ENCODE measurements around the gene PAPOLA. TPM values are rescaled to one million over a fixed set of nuclear protein-coding genes. Genes with fewer than 3 reads are reported as not detected.

PAPOLA gene
- total RNA-seq, 1 donor from 2014 or later: 186 TPM

- DNase-seq (ENCODE audit: low spot score in 2 of 2) (no peak), FAIRE-seq (no peak)
These were observed 52.2 kb downstream of the PAPOLA start for GRCh38 chr14:96554315-96554910.

- FAIRE-seq: no peak
These were observed 57.4 kb downstream of the PAPOLA start for GRCh38 chr14:96559571-96559970.

GRCh38 chr14:96564389-96564788, 62.2 kb downstream of the PAPOLA start:
- DNase-seq (ENCODE audit: low spot score in 2 of 2): no peak
- peak; percentile 45 for FAIRE-seq

More at GRCh38 chr14:96559571-96559970, 57.4 kb downstream of the PAPOLA start:
- DNase-seq (ENCODE audit: low spot score in 2 of 2): no peak

GRCh38 chr14:96565811-96566210, 63.6 kb downstream of the PAPOLA start:
- FAIRE-seq: no peak

GRCh38 chr14:96567289-96567899, 65.2 kb downstream of the PAPOLA start:
- no peak for DNase-seq (ENCODE audit: low spot score in 2 of 2)
- no peak for FAIRE-seq

More at GRCh38 chr14:96565811-96566210, 63.6 kb downstream of the PAPOLA start:
- DNase-seq (ENCODE audit: low spot score in 2 of 2): no peak

- DNase-seq (ENCODE audit: low spot score in 2 of 2): no peak
- FAIRE-seq: no peak
These were observed 66.4 kb downstream of the PAPOLA start for GRCh38 chr14:96568621-96569020.

GRCh38 chr14:96571311-96571710, 69.1 kb downstream of the PAPOLA start:
- FAIRE-seq (no peak), DNase-seq (ENCODE audit: low spot score in 2 of 2) (no peak)

- no peak for FAIRE-seq
- no peak for DNase-seq (ENCODE audit: low spot score in 2 of 2)
These were observed 71.4 kb downstream of the PAPOLA start for GRCh38 chr14:96573473-96574100.

- no peak for DNase-seq (ENCODE audit: low spot score in 2 of 2)
- FAIRE-seq: no peak
These were observed 72.0 kb downstream of the PAPOLA start for GRCh38 chr14:96574171-96574632.

GRCh38 chr14:96574633-96575632, 72.8 kb downstream of the PAPOLA start:
- FAIRE-seq (no peak), DNase-seq (ENCODE audit: low spot score in 2 of 2) (no peak)

GRCh38 chr14:96576359-96576758, 74.2 kb downstream of the PAPOLA start:
- FAIRE-seq (no peak), DNase-seq (ENCODE audit: low spot score in 2 of 2) (no peak)

GRCh38 chr14:96576937-96577336, 74.8 kb downstream of the PAPOLA start:
- DNase-seq (ENCODE audit: low spot score in 2 of 2) (no peak), FAIRE-seq (no peak)

- no peak for FAIRE-seq
- DNase-seq (ENCODE audit: low spot score in 2 of 2): no peak
These were observed 76.4 kb downstream of the PAPOLA start for GRCh38 chr14:96578619-96579018.

- DNase-seq (ENCODE audit: low spot score in 2 of 2) (no peak), FAIRE-seq (no peak)
These were observed 77.2 kb downstream of the PAPOLA start for GRCh38 chr14:96579358-96579757.

- FAIRE-seq (no peak), DNase-seq (ENCODE audit: low spot score in 2 of 2) (no peak)
These were observed 77.7 kb downstream of the PAPOLA start for GRCh38 chr14:96579855-96580254.

GRCh38 chr14:96580566-96580965, 78.4 kb downstream of the PAPOLA start:
- DNase-seq (ENCODE audit: low spot score in 2 of 2) (no peak), FAIRE-seq (no peak)

GRCh38 chr14:96581026-96581425, 78.8 kb downstream of the PAPOLA start:
- no peak for FAIRE-seq

GRCh38 chr14:96581902-96582301, 79.7 kb downstream of the PAPOLA start:
- no peak for DNase-seq (ENCODE audit: low spot score in 2 of 2)
- no peak for FAIRE-seq

More at GRCh38 chr14:96581026-96581425, 78.8 kb downstream of the PAPOLA start:
- DNase-seq (ENCODE audit: low spot score in 2 of 2): no peak

- no peak for FAIRE-seq
- no peak for DNase-seq (ENCODE audit: low spot score in 2 of 2)
These were observed 80.3 kb downstream of the PAPOLA start for GRCh38 chr14:96582411-96582961.

GRCh38 chr14:96582995-96583394, 80.8 kb downstream of the PAPOLA start:
- FAIRE-seq: no peak

More at GRCh38 chr14:96582995-96583394, 80.8 kb downstream of the PAPOLA start:
- no peak for DNase-seq (ENCODE audit: low spot score in 2 of 2)
